HG03571 (cell line): ENCODE results near the gene CD37.
"Not testable (repeated sequence)": the region's sequence is repeated elsewhere in the genome, so short reads cannot be mapped to it uniquely, and the experiment has no call there.

Experiments used
- ATAC-seq: cut with Tn5 transposase; IDR thresholded peaks from one replicate; pipeline ENCODE4 v1.9.1; 2021; ENCODE audit not compliant: unreplicated experiment

Gene CD37, protein sequence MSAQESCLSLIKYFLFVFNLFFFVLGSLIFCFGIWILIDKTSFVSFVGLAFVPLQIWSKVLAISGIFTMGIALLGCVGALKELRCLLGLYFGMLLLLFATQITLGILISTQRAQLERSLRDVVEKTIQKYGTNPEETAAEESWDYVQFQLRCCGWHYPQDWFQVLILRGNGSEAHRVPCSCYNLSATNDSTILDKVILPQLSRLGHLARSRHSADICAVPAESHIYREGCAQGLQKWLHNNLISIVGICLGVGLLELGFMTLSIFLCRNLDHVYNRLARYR

DNA sequence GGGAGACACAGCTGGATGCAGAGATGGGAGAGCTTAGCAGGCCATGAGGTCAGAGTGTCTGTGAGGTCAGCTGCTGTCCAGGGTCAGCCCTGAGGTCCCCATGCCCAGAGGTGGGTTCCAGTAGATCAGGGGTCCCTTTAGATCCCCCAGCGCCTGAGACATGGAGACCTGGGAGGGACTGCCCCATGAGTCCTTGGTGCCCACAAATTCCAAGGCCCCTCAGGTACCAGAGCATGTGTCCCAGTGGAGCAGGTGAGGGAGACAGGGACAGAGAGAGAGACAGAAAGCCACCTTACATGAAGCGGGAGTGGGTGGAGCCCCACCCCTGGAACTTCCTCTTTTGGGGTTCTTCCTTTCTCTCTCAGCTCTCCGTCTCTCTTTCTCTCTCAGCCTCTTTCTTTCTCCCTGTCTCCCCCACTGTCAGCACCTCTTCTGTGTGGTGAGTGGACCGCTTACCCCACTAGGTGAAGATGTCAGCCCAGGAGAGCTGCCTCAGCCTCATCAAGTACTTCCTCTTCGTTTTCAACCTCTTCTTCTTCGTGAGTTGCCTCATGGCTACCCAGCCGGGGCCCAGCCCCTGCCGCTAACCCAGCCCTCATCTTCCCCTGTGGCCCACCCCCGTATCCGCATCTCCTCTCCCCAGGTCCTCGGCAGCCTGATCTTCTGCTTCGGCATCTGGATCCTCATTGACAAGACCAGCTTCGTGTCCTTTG, at the start of gene CD37:
Gene CD37 (plus strand): TSS at position 336 of the 713 bp plus-strand sequence. CDS start 135 bp downstream, at position 471.
- no peak for ATAC-seq

DNA sequence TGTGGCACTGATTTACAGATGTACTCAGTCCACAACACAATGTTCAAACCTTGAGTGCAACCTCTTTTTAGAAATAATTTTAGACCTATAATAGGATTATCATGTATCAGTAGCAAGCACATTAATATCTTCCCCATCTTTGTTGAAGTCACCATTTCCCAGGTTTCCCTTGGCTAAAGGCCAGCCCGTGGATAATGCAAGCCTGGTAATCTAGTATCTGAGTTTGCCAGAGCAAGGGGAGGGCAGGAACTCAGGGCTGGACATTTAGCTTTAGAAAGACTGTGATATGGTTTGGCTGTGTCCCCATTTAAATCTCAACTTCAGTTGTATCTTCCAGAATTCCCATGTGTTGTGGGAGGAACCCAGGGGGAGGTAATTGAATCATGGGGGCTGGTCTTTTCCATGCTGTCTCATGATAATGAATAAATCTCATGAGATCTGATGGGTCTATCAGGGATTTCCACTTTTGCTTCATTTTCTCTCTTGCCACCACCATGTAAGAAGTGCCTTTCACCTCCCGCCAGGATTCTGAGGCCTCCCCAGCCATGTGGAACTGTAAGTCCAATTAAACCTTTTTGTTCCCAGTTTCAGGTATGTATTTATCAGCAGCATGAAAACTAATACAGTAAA, 48.0 kb upstream of the CD37 start:
- no peak for ATAC-seq

DNA sequence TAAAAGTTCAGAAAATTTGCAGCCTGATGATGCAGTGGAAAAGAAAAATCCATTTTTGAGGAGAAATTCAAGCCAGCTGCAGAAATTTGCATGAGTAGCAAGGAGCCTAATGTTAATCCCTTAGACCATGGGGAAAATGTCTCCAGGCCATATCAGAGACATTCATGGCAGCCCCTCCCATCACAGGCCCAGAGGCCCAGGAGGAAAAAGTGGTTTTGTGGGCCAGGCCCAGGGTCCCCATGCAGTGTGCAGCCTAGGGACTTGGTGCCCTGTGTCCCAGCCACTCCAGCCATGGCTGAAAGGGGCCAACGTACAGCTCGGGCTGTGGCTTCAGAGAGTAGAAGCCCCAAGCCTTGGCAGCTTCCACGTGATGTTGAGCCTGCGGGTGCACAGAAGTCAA, 47.0 kb upstream of the CD37 start:
- ATAC-seq, result not testable (repeated sequence)

DNA sequence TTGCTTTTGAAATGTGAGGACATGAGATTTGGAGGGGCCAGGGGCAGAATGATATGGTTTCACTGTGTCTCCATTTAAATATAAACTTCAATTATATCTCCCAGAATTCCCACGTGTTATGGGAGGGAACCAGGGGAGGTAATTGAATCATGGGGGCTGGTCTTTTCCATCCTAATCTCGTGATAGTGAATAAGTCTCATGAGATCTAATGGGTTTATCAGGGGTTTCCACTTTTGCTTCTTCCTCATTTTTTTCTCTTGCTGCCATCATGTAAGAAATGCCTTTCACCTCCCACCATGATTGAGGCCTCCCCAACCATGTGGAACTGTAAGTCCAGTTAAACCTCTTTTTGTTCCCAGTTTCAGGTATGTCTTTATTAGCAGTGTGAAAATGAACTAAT, 45.9 kb upstream of the CD37 start:
- not testable (repeated sequence) for ATAC-seq

DNA sequence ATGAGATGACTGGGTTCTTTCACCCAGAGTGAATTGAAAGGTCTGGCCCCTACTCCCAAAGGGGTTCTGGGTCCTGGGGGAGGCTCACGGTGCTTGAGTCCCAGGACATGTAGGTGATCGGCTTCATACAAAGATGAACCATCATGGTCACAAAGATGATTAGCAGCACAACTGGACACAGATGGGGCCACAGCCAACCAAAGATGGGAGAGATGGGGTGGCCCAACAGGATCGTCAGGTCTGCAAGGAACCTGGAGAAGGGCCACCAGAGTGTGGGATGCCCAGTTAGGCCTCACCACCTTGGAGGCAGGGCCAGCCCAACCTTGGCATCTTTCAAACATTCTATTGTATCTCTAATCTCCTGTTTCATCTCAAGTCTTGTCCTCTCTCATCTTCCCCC, 44.7 kb upstream of the CD37 start:
- ATAC-seq, result no peak

DNA sequence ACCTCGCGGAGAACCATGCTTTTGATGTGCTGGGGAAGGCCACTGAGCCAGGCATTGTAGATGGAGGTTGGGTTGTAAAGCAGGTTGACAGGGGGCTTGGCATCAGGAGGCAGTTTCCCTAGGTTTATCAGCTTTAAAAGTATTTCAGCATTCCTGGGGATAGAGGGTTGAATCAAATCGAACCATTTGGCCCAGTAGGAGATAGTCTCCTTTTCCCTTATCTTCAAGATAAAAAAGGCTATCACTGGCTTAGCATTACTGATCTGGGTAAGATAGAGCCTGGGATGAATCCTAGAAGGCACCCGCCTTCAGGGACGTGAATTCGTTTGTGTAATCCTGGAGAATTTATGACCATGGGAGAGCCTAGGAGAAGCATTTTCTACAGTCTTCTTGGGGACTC, 40.8 kb upstream of the CD37 start:
- ATAC-seq, result no peak

DNA sequence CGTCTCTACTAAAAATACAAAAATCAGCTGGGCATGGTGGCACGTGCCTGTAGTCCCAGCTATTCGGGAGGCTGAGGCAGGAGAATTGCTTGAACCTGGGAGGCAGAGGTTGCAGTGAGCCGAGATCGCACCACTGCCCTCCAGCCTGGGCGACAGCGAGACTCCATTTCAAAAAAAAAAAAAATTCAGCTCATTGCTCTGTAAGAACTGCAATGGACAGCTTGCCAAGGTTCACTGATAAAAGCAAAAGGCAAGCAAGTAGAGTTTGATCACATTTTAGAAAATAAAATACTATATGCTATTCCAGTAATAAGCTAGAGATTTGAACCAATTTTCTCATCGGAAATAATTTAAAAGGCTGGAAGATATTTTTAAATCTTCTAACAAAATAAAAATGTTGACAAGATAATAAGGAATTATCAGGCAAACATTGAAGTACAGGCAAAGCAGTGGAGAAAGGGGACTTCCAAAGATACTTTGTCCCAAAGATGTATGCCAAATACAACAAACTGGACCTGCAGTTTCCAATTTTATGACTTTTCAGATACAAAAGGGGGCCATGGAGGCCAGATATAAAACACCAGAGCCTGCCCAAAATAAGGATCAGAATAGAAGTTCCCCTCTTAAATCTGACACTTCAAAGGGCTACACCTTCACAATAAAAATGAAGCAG, 39.9 kb upstream of the CD37 start:
- ATAC-seq, result no peak

DNA sequence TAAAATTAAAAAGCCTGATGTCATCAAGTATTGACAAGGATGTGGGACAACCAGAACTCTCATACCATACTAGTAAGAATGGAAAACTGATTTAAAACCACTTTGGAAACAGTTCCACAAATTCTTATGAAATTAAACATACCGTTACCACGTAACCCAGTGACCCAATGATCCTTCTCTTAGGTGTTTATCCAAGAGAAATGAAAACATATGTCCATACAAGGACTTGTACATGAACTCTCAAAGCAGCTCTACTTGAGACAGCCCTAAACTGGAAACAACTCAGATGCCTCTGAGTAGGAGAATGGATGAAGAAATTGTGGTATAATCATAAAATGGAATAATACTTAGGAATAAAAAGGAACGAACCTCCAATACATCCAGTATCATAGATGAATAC, 37.8 kb upstream of the CD37 start:
- no peak for ATAC-seq

DNA sequence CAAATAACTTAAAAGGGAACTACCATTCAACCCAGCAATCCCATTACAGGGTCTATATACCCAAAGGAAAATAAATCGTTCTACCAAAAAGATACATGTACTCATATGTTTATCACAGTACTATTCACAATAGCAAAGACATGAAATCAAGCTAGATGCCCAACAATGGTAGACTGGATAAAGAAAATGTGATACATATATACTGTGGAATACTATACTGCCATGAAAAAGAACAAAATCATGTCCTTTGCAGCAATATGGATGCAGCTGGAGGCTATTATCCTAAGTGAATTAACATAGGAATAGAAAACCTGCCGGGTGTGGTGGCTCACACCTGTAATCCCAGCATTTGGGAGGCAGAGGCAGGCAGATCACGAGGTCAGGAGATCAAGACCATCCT, 36.6 kb upstream of the CD37 start:
- not testable (repeated sequence) for ATAC-seq

DNA sequence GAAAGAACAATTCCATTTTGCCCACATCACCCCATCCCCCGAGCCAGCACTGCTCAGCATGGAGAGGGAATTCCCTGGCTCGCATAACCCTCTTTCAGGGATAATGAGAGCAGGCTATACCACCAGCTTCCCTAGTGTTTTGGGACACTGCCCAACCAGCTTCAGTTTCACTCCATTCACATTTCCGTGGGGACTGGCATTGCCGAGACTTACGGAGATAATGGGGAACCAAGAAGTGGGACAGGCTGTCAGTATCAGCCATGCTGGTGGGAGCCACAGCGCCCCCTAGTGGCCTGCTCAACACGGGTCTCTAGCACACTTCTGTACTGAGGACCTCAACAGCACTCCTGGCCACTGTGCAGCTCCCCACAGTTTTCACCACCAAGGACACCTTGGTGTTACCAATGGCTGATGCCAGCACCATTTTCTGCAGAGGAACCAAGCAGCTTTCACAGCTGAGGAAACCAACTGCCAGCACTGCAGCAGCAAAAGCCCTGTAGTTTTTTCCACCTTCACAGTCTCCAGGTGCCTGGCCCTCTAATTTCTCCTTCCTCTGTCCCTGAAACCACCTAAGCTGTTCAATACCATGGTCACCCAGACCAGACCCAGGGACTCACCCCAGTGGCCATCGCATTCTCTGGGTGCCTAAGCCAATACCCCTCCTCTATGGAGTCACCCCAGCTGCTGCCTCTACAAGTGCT, 33.9 kb upstream of the CD37 start:
- ATAC-seq, result no peak

DNA sequence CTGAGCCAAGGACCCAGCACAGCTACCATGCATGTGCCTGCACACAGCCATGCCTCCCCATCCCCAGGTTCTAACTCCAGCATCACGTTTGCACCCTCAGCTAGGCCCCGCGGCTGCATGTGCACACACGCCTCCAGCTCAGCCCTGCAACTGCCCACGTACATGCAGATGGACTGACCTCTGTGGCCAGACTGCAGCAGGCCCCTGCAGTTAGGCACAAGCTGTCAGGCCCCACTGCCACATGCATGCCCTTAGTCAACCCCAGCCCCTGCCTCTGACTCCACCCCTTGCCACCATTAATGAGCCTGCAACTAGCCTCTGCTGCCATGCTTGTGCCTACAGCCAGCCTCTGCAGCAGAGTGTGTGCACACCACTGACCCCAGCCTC, 33.3 kb upstream of the CD37 start:
- ATAC-seq, result no peak

DNA sequence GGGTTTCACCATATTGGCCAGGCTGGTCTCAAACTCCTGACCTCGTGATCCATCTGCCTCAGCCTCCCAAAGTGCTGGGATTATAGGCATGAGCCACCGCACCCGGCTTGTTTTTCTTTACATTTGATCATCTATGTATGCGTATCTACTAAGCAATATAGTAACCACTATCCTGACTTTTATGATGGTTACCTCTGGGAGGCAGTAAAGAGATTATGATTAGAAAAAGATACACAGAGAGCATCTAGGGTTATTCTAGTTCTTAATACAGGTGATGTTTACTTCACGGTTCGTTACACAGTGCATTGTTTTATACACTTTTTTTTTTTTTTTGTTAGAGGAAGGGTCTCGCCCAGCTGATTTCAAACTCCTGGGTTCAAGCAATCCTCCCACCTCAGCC, 28.5 kb upstream of the CD37 start:
- ATAC-seq, result not testable (repeated sequence)

DNA sequence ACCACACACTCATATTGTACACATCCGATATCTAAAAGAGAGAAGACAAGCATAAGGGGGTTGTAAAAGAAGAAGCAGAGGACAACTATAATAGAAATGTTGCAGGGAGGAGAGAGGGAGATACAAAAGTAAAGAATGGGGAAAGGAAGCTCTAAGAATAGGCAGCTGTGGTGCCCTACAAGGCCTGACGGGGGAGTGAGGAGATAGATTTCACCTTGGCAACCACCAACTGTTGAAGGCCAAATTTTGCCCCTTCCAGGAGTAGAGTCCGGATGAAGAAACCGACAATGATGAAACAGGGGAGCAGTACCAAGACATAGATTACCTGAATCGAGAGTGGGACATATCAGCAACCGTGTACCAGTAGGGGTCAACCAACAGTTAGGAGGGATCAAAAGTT, 26.1 kb upstream of the CD37 start:
- ATAC-seq, result no peak

DNA sequence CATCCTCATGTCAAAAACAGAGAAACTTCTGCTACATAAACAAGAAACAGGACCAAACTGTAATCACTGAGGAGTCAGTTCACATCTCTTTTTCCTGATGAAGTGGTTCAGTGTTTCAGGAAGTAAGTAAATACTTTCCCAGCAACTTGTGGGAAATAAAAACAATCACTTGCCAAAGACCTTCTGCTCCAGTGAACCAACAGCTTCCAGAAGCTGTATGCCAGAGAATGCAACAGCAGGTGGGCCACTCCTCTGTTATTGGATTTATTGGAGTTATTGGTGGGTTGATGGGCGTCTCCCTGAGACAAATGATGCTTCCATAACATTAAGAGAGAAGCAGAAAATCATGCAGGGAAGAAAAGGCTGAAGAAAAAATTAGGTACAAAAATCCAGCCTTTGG, 20.1 kb upstream of the CD37 start:
- no peak for ATAC-seq

DNA sequence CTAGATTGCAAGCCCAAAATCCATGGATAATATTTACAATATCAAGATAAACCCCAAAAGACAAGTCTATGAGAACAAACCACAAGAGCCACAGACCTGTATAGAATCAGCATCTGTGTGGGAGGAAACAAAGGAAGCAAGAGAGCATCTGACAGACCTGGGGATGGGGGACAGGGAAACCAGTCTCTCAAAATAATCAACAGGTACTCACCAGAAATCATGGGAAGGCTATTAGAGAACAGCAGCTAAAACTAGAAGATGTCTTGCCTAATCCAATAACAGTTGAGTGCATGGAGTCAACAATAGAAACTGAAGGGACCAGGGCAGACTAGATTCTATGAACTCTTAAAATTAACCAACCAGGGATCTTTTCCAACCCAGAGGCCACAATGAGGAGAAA, 18.9 kb upstream of the CD37 start:
- no peak for ATAC-seq

DNA sequence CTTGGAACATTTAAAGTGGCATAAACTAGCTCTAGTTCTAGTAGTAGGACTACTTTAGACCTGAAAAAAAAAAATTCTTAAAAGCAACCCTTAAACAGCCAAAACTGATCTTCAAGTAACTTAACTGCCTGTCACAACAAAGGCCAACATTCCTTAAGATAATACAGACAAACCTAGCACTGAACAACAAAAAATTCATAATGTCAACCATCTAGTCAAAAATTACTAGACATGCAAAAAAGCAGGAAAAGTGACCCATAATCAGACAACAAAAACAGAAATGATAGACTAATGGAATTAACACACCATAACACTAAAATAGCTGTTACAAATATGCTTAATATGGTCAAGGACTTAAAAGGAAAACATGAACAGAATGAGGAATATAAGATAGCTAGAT, 16.9 kb upstream of the CD37 start:
- ATAC-seq, result no peak

DNA sequence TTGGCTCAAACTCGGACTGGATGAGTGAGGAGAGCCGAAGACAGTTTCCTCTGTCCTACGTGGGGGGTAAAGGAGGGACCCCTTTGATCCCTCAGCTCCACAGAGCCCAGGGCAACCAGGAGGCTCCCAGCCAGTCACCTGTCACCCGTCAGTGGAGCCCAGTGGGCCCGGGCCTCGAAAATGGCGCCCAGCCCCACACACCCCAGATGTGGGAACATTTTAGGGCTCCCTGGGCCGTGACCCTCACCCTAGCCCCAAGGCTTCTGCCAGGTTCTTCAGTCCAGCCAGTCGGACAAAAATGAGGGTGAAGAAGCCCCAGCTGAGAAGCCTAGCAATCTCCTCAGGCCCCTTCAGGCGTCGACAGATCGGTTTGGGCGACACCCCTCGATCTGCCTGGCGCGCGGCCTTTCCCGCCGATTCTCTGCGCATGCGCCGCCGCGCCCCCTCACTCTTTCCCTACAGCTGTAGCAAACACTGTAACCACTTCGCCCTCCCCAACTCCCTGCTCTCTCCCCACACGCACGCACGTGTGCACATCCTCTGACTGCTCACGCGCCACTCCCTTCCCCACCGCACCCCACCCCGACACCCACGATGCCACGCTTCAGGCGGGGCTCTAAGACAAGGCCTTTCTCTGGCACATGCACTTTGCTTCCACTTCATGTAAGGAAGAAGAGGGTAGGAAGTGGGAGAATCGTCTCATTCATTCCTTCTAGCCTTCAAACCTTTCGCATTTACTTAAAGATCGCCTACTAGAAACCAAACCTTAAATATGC, 10.2 kb upstream of the CD37 start, which contains the start of gene SLC6A16:
Gene SLC6A16 (minus strand): TSS at position 391 of the 776 bp plus-strand sequence. CDS start 13,844 bp downstream, outside the sequence.
- ATAC-seq, result no peak

DNA sequence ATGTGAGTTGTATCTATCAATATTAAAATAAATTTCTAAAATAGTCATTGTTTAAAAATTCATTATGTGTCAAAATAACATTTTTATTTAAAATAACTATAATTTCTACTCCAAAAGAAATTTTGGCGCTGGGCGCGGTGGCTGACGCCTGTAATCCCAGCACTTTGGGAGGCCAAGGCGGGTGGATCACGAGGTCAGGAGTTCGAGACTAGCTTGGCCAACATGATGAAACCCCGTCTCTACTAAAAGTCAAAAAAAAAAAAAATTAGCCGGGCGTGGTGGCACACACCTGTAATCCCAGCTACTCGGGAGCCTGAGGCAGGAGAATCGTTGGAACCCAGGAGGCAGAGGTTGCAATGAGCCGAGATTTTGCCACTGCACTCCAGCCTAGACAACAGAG, 9.4 kb upstream of the CD37 start:
- ATAC-seq, result not testable (repeated sequence)

DNA sequence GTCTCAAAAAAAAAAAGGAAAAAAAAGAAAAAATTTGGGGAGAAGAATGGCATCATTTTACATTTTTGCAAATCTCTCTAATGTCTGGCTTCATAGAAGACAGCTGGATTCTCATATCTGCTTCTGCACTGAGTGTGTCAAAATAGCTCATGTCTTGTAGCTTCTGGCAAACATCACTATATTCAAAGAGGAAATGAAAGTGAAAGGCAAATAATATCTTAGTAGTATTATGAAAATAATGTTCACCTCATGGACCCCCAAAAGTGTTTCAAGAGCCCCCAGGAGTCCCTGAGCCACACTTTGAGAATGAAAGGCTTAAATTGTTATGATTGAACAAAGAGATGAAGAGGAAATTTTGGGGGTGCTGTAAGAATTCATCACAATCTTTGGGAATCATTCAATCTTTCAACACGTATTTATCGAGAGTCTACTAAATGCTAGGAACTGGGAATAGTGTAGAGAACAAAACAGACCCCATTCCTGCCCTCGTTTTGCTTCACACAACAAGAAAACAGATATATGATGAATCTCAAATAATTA, 9.0 kb upstream of the CD37 start:
- no peak for ATAC-seq
